Activated gamma-delta T cell treated with Interleukin-2 at 50 U/mL for 16 hours (primary cell): Measurements from ENCODE around the gene CLEC4G.
"Not testable (repeated sequence)": the region's sequence is repeated elsewhere in the genome, so short reads cannot be mapped to it uniquely, and the experiment has no call there.

Source experiments
- DNase-seq: peaks from one replicate; pipeline ENCODE4 v3.0.0-alpha.2; 2020

The CLEC4G gene

GRCh38 chr19:7746306-7746705 lies 14.4 kb upstream of the CLEC4G start:
- DNase-seq = not testable (repeated sequence)

DNA sequence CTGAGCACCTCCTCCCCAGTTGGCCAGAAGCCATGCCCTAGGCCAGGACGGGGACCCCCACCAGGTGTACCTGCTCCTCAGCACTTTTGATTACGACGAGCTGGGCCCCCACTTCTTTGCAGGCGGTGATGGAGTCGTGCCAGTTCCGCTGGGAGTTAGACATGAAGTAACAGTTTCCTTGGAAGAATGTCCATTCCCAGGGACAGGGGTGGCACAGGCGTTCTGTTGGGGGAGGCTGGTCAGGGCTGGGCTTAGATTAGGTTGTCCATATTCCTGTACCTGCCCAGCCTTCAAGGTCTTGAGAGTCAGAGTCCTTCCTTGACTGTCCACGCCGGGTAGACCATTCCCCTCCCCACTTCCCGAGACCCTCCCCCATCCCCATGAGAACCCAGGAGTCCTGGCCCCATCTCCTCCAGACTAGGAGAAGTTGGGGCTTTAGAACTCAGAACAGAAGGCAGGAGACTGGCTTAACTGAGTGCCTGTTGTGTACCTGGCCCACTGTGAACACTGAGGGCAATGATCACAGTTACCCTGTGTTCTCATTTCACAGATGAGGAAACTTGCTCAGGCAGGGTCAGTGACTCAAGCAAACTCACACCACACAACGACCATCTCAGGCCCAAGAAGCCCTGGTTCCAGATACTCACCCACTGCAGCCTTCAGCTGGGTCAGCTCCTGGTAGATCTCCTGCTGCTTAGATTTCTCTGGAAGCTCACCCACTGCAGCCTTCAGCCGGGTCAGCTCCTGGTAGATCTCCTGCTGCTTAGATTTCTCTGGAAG lies 13.2 kb upstream of the CLEC4G start:
- DNase-seq = no peak

DNA sequence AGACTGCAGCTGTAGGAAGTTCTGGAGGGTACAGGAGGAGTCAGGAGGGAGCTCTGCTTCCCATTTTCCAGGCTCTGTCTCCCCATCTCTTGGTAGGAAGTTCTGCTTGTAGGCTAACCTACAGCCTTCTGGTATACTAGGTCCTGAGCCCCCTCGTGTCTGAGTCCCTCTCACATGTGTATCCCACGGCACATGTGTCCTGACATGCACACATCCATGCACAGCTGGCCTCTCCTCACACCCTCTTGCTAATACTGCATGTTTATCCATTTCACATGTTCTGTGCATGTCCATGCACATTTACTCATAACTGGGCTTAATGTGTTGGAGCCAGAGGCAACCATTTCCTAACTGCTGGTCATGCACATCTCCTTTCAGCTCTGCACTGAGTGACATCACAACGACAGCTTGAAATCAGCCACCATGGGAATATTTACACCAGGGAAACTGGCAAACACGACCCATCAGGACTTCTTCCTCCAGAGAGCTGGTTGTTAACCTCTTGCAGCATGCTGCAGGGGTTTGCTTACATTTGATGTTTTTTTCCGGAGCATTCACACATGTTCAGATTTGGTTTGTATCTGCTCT lies 12.4 kb upstream of the CLEC4G start:
- DNase-seq = no peak

DNA sequence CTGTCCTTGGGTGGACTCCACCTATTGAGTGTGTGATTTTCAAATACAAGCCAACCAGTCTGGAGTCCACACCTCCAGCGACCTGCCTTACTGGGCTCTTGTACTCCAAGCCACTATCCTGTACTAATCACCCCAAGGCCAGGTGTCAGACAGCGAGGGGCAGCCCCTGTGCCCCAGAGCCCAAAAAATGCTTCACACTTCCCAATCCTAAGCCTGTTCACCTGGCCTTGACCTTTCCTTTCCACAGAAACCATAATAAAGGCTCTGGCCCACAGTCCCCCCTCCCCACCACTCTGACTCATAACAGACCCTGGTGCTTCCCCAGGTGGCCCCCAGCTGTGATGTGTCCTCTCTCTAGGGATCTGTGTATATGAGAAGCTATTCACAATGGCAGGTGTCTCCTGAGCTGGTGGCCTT lies 11.5 kb upstream of the CLEC4G start:
- DNase-seq = no peak

DNA sequence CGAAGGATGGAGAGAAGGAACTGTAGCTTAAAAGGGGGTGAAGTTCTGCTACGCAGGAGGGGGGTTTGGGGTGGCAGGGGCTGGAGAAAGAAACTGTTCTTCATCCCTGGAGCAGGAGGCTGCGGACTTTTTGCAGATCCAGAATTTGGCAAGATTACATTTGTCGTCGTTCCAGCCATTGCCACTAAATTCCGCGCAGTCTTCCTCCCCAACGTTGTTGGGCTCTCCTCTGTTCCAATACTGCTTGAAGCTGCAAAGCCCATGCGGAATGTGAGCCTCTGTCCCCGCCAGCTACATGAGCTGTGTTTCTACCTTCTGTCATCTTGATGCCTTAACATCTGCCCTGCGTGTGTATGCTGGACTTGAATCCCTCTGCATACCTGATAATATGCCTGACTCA lies 11.1 kb upstream of the CLEC4G start:
- DNase-seq = no peak

DNA sequence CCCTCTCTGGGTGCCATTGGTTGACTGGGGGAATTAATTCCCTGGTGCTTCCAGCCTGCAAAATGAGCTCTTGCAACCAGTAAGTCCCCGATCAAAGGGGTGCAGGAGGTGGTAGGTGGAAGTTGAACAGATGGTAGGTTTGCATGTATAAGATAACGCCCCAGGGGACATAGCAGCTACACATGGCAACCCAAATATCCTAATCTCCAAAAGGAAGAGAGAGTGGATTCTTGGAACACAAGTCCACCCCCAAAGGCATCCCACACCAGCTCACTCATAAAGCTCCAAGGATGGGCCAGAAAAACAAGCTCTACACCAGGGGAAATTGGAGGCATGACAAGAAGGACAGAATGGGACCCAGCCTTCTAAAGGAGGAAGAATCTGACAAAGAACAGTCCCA lies 10.7 kb upstream of the CLEC4G start:
- no peak for DNase-seq

DNA sequence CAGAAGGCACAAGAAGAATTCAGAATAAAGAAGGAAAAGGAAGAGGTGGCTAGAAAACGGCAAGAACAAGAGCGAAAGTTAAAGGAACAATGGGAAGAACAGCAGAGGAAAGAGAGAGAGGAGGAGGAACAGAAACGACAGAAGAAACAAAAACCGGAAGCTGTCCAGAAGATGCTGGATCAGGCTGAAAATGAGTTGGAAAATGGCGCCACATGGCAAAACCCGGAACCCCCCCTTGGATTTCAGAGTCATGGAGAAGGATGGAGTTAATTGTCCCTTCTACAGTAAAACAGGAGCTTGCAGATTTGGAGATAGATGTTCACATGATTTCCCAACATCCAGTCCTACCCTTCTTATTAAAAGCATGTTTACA lies 8.8 kb upstream of the CLEC4G start:
- no peak for DNase-seq

GRCh38 chr19:7739801-7740681 lies 8.1 kb upstream of the CLEC4G start:
- DNase-seq = no peak

DNA sequence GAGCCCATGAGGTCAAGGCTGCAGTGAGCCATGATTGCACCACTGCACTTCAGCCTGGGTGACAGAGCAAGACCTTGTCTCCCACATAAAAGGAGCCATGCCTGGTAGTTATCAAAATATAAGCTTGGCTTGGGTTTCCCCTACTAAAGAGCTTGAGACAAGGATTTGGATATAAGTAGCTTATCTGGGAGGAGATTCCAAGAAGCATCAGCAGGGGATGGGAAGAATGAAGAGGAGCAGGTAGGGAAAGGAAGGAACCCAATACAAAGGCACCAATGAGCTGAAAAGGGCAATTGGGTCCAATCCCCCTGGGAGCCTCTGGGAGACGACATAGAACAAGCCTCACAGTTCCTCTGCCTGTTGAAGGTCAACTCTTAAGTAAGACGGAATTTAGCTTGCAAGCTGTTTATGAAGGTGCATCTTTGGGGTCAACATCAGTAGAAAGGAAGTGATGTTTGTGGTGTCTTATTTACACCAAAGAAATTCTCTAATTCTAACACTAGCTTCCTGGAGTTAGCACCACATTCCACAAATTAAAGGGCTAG lies 7.4 kb upstream of the CLEC4G start:
- no peak for DNase-seq

GRCh38 chr19:7738023-7738422 lies 6.1 kb upstream of the CLEC4G start:
- DNase-seq = no peak

DNA sequence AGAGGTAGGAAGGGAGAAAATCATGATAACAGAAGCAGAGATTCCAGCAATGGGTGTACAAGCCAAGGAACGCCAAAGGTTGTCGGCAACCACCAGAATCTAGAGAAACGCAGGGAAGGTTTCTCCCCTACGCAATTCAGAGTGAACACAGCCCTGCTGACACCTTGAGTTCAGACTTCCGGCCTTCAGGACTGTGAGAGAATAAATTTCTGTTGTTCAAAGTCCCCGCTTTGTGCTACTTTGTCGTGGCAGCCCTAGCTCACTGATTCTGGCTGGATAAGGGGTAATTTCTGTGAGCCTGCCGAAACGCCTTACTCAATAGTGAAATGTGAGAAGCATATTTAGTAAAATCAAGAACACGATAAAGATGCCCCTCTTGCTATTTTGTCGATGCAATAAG lies 5.3 kb upstream of the CLEC4G start:
- no peak for DNase-seq

DNA sequence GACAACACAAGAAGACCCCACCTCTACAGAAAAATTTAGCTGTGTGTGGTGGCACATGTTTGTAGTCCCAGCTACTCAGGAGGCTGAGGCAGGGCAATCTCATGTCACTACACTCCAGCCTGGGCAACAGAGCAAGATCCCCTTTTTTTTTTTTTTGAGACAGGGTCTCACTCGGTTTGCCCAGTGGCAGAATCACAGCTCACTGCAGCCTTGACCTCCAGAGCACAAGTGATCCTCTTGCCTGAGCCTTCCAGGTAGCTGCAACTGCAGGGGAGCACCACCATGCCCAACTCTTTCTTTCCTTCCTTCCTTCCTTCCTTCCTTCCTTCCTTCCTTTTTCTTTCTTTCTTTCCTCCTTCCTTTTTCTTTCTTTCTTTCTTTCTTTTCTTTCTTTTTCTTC lies 4.2 kb upstream of the CLEC4G start:
- DNase-seq = no peak

GRCh38 chr19:7734220-7735203 lies 2.6 kb upstream of the CLEC4G start:
- no peak for DNase-seq

DNA sequence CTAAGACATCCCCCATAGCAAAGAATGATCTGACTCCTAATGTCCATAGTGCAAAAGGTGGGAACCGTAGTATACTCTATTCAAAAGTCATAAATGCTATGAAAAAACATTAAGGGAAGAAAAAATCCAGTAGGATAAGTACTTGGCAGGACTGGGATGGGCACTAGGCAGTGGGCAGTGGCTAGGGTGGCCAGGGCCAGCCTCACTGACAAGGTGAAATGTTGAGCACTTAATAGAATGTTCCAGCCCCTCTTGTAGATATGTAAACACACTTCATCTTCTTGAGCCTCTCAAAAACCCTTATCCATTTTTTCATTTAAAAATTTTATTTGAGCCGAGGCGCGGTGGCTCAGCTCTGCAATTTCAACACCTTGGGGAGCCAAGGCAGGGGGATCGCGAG lies 1.5 kb upstream of the CLEC4G start:
- no peak for DNase-seq

DNA sequence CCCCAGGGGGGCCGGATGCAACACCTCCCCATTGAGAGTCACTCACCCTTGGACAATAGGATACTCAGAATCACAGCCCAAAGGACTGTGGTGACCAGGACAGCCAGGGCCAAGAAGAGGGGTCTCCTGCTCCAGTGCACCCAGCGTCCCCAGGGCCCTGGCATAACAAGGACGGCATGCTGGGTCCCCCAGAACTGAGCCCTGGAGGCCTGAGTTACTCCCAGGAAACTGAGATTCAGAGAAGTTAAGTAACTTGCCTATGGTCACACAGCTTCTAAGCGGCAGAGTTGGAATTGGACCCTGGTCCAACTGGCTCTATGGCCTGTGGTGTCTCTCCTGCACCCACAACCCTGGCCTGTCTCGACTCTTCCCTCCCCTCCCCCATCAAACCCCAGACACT lies 295 bp downstream of the CLEC4G start:
- DNase-seq = no peak

- DNase-seq = no peak
Measured at GRCh38 chr19:7731218-7731595, 703 bp downstream of the CLEC4G start.

- no peak for DNase-seq
Measured at GRCh38 chr19:7730286-7731217, 1.4 kb downstream of the CLEC4G start.

DNA sequence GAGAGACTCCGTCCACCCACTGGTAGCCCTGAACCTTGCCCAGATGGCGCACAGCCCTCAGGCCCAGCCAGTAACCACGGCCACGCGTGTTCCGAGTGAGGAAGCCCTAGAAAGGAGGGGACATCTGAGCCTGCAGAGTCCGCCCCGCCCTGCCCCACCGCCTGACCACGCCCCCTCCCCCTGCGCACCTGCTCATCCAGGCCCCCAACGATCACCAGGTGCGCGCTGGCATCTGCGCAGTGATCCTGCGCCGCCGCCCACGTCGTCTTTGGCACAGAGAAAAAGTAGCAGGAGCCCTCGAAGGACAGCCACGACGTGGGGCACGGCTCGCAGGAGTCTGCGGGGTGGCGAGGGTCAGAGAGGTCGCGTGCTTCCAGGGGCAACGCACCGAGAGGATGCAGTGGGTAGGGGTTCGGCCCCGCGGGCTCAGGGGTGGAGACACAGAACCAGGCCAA lies 2.1 kb downstream of the CLEC4G start:
- no peak for DNase-seq

- no peak for DNase-seq
Measured at GRCh38 chr19:7729211-7729610, 2.7 kb downstream of the CLEC4G start.

DNA sequence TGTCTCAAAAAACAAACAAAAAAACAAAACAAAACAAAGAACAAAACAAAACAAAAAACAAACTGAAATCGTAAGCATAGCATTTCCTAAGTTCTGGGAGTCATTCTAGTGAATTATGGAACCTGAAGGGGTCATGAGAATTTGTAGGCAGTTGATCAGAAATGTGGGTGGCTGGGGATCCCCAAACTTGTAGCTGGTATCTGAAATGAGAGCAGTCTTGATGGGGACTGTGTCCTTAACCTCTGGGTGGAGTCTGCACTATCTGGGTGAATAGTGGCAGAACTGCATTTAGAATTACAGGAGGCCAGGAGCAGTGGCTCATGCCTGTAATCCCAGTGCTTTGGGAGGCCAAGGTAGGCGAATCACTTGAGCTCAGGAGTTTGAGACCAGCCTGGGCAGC lies 6.1 kb downstream of the CLEC4G start:
- no peak for DNase-seq

DNA sequence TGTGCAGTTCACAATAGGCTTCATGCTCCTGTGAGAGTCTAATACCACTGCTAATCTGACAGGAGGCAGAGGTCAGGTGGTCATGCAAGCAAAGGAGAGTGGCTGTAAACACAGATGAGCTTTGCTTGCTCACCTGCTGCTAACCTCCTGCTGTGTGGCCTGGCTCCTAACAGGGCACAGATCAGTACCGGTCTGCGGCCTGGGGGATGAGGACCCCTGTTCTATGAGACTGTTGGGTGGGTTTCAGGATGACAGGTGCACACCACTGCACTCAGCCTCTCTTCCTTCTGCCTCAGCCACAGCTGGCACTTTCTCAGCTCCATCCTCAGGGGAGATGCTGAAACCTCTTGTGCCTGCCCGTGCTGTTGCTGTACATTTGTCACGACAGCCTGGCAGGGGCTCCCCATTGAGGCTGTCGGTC lies 9.7 kb downstream of the CLEC4G start:
- no peak for DNase-seq
